PC-3 (cell line): ENCODE results near the gene TMEM130.

Experiments used
- EZH2 ChIP-seq: fragments of 300-600 bp; sonication (generic); IDR thresholded peaks from one replicate; pipeline ENCODE4 v1.6.1; 2017; ENCODE audit warnings: antibody characterized with exemption, mild to moderate bottlenecking, low read length; ENCODE audit not compliant: unreplicated experiment
- TF ChIP-seq, protein P1 (sequence below): fragments of 300-600 bp; sonication (generic); conservative IDR thresholded peaks from 2 replicates; pipeline ENCODE4 v1.5.1; 2017; ENCODE audit warnings: antibody characterized with exemption, low read depth, mild to moderate bottlenecking, low read length

DNA sequence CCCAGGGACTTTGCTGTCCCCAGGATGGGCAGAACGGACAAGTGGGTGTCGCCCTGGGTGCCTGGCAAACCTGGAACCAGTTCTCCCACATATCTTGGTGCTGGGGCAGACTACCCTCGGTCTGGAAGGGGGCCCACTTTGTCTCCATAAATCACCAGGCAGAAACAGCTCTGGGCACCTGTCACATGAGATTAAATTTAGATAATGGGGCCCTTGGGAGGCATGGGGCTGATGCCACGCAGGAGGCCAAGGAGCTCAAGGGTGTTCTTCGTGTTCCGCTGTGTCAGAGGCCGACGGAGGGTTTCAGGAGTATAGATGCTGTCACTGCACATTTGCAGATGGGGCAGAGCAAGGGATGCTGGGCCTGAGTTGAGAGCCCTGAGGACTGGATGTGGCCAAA is 72.7 kb downstream of the TMEM130 start:
- TF ChIP-seq, protein P1, sequence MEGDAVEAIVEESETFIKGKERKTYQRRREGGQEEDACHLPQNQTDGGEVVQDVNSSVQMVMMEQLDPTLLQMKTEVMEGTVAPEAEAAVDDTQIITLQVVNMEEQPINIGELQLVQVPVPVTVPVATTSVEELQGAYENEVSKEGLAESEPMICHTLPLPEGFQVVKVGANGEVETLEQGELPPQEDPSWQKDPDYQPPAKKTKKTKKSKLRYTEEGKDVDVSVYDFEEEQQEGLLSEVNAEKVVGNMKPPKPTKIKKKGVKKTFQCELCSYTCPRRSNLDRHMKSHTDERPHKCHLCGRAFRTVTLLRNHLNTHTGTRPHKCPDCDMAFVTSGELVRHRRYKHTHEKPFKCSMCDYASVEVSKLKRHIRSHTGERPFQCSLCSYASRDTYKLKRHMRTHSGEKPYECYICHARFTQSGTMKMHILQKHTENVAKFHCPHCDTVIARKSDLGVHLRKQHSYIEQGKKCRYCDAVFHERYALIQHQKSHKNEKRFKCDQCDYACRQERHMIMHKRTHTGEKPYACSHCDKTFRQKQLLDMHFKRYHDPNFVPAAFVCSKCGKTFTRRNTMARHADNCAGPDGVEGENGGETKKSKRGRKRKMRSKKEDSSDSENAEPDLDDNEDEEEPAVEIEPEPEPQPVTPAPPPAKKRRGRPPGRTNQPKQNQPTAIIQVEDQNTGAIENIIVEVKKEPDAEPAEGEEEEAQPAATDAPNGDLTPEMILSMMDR: no peak
- no peak for TF ChIP-seq EZH2
